H9 (cell line): ENCODE data around the gene NECAB3. TPM values are rescaled to one million over a fixed set of nuclear protein-coding genes. Genes with fewer than 3 reads are reported as not detected.
A peak's percentile ranks its signal among the peaks of the same experiment; 100 is the strongest.

Experiments
- DNase-seq: peaks from one replicate; pipeline ENCODE4 v3.0.0-alpha.2; 2017
- H2AFZ ChIP-seq: one replicate; pipeline ENCODE4 v1.6.1; 2013; ENCODE audit warnings: mild to moderate bottlenecking, low read length, control low read depth, moderate library complexity
- H2AK5ac ChIP-seq: 2 replicates; pipeline ENCODE4 v1.6.1; 2013; ENCODE audit warnings: low read length, control low read depth, mixed read lengths; ENCODE audit not compliant: insufficient read length
- H2BK120ac ChIP-seq: one replicate; pipeline ENCODE4 v1.6.1; 2013; ENCODE audit warnings: low read depth, mild to moderate bottlenecking, low read length, control low read depth, inconsistent platforms; ENCODE audit not compliant: poor library complexity, severe bottlenecking
- H2BK12ac ChIP-seq: 2 replicates; pipeline ENCODE4 v1.6.1; 2013; ENCODE audit warnings: low read length, control low read depth, mixed read lengths, low read depth; ENCODE audit not compliant: insufficient read length
- H2BK15ac ChIP-seq: 2 replicates; pipeline ENCODE4 v1.6.1; 2013; ENCODE audit warnings: low read depth, low read length, control low read depth
- H2BK20ac ChIP-seq: one replicate; pipeline ENCODE4 v1.6.1; 2013; ENCODE audit warnings: low read depth, mild to moderate bottlenecking, low read length, control low read depth, inconsistent platforms; ENCODE audit not compliant: poor library complexity, severe bottlenecking
- H2BK5ac ChIP-seq: 2 replicates; pipeline ENCODE4 v1.6.1; 2013; ENCODE audit warnings: low read length, control low read depth, mixed read lengths; ENCODE audit not compliant: insufficient read length
- H3K14ac ChIP-seq: 2 replicates; pipeline ENCODE4 v1.6.1; 2013; ENCODE audit warnings: low read length, control low read depth; ENCODE audit not compliant: insufficient read depth
- H3K18ac ChIP-seq: 2 replicates; pipeline ENCODE4 v1.6.1; 2013; ENCODE audit warnings: low read depth, mild to moderate bottlenecking, mixed read lengths, low read length, control low read depth; ENCODE audit not compliant: insufficient read length
- H3K23ac ChIP-seq: 2 replicates; pipeline ENCODE4 v1.6.1; 2013; ENCODE audit warnings: low read length, control low read depth, mixed read lengths, low read depth; ENCODE audit not compliant: insufficient read length
- H3K23me2 ChIP-seq: 2 replicates; pipeline ENCODE4 v1.6.1; 2013; ENCODE audit warnings: low read depth, mild to moderate bottlenecking, mixed read lengths, low read length, control low read depth; ENCODE audit not compliant: insufficient read length, poor library complexity, severe bottlenecking
- H3K27ac ChIP-seq: 2 replicates; pipeline ENCODE4 v1.5.1; 2013; ENCODE audit warnings: low read length, control low read depth, mixed read lengths, low read depth; ENCODE audit not compliant: insufficient read length
- H3K27me3 ChIP-seq: 2 replicates; pipeline ENCODE4 v1.6.1; 2013; ENCODE audit warnings: low read length, control low read depth, inconsistent platforms; ENCODE audit not compliant: insufficient read depth
- H3K4ac ChIP-seq: 2 replicates; pipeline ENCODE4 v1.6.1; 2013; ENCODE audit warnings: low read depth, mild to moderate bottlenecking, control low read depth, inconsistent platforms, low read length, moderate library complexity
- H3K4me1 ChIP-seq: 2 replicates; pipeline ENCODE4 v1.6.1; 2013; ENCODE audit warnings: low read length, control low read depth, inconsistent platforms; ENCODE audit not compliant: insufficient read depth
- H3K4me2 ChIP-seq: 2 replicates; pipeline ENCODE4 v1.6.1; 2013; ENCODE audit warnings: low read length, control low read depth, mixed read lengths; ENCODE audit not compliant: insufficient read length, insufficient read depth
- H3K56ac ChIP-seq: 2 replicates; pipeline ENCODE4 v1.6.1; 2013; ENCODE audit warnings: low read depth, mild to moderate bottlenecking, mixed read lengths, low read length, control low read depth; ENCODE audit not compliant: insufficient read length
- H3K79me1 ChIP-seq: 2 replicates; pipeline ENCODE4 v1.6.1; 2013; ENCODE audit warnings: low read depth, mild to moderate bottlenecking, moderate library complexity, low read length, control low read depth, inconsistent platforms; ENCODE audit not compliant: insufficient read depth, poor library complexity, severe bottlenecking
- H3K79me2 ChIP-seq: 2 replicates; pipeline ENCODE4 v1.6.1; 2013; ENCODE audit warnings: low read length, control low read depth, inconsistent platforms; ENCODE audit not compliant: insufficient read depth
- H3K9ac ChIP-seq: 2 replicates; pipeline ENCODE4 v1.6.1; 2013; ENCODE audit warnings: low read length, control low read depth, mixed read lengths; ENCODE audit not compliant: insufficient read length; ENCODE audit errors: extremely low read depth
- H3K9me3 ChIP-seq: one replicate; pipeline ENCODE4 v1.6.1; 2013; ENCODE audit warnings: low read depth, low read length, inconsistent platforms; ENCODE audit not compliant: control insufficient read depth
- H3T11ph ChIP-seq: one replicate; pipeline ENCODE4 v1.6.1; 2013; ENCODE audit warnings: mild to moderate bottlenecking, low read length, control low read depth, inconsistent platforms
- H4K20me1 ChIP-seq: one replicate; pipeline ENCODE4 v1.6.1; 2013; ENCODE audit not compliant: control insufficient read depth, insufficient read length, insufficient read depth
- H4K5ac ChIP-seq: 2 replicates; pipeline ENCODE4 v1.6.1; 2013; ENCODE audit warnings: low read depth, mild to moderate bottlenecking, mixed read lengths, low read length, control low read depth; ENCODE audit not compliant: insufficient read length
- H4K8ac ChIP-seq: replicated peaks from 2 replicates; pipeline ENCODE4 v1.6.1; 2013; ENCODE audit warnings: low read length, control low read depth, mixed read lengths, low read depth; ENCODE audit not compliant: insufficient read length
- H4K91ac ChIP-seq: 2 replicates; pipeline ENCODE4 v1.6.1; 2013; ENCODE audit warnings: low read depth, mild to moderate bottlenecking, moderate library complexity, mixed read lengths, low read length, control low read depth; ENCODE audit not compliant: insufficient read length
- H3K27ac Mint-ChIP-seq, 3 experiments: 2 replicates in 2 of 3; 3 replicates in 1 of 3; pipeline ENCODE4 v1.8.0; 2020 to 2021; ENCODE audit warnings: mixed read lengths in 3 of 3, mild to moderate bottlenecking in 1 of 3, moderate library complexity in 1 of 3
- H3K27me3 Mint-ChIP-seq: 2 replicates; pipeline ENCODE4 v1.8.0; 2021; ENCODE audit warnings: low read depth, mild to moderate bottlenecking, moderate library complexity, mixed read lengths
- H3K36me3 Mint-ChIP-seq, 3 experiments: 2 replicates in 2 of 3; 3 replicates in 1 of 3; pipeline ENCODE4 v1.8.0; 2020 to 2021; ENCODE audit warnings: low read depth in 3 of 3, mixed read lengths in 3 of 3; ENCODE audit not compliant: insufficient read depth in 1 of 3
- H3K4me1 Mint-ChIP-seq, 2 experiments: 2 replicates each; pipeline ENCODE4 v1.8.0; 2020; ENCODE audit warnings: mixed read lengths in 2 of 2
- H3K4me3 Mint-ChIP-seq, 2 experiments: 2 replicates in 1 of 2; 3 replicates in 1 of 2; pipeline ENCODE4 v1.8.0; 2020 to 2021; ENCODE audit warnings: mild to moderate bottlenecking in 2 of 2, mixed read lengths in 2 of 2, moderate library complexity in 1 of 2
- H3K9me3 Mint-ChIP-seq, 2 experiments: 2 replicates in 1 of 2; 3 replicates in 1 of 2; pipeline ENCODE4 v1.8.0; 2020; ENCODE audit warnings: mild to moderate bottlenecking in 2 of 2, mixed read lengths in 2 of 2, moderate library complexity in 1 of 2
- WGBS: extraction: QIAGEN DNeasy Blood & Tissue Kit; methylation state at CpG from one replicate; pipeline ENCODE4 v1.1.7; 2013; ENCODE audit warnings: missing lambda C conversion rate, low lambda C conversion rate, mixed read lengths; ENCODE audit not compliant: insufficient read length; ENCODE audit errors: extremely low coverage; 5-methylcytosine and 5-hydroxymethylcytosine counted together
- total RNA-seq: library from RNA; stranded (reverse); gene quantifications from 2 replicates; pipeline ENCODE4 v1.2.1, GENCODE V29; 2021
- TF ChIP-seq, protein P1 (sequence below): fragments of 200-600 bp; sonication (generic); conservative IDR thresholded peaks from 3 replicates; pipeline ENCODE4 v1.8.0; 2021; ENCODE audit warnings: antibody characterized with exemption, mild to moderate bottlenecking

The NECAB3 gene
- total RNA-seq, 1 experiment from 2014 or later, result 57.7 TPM

DNA sequence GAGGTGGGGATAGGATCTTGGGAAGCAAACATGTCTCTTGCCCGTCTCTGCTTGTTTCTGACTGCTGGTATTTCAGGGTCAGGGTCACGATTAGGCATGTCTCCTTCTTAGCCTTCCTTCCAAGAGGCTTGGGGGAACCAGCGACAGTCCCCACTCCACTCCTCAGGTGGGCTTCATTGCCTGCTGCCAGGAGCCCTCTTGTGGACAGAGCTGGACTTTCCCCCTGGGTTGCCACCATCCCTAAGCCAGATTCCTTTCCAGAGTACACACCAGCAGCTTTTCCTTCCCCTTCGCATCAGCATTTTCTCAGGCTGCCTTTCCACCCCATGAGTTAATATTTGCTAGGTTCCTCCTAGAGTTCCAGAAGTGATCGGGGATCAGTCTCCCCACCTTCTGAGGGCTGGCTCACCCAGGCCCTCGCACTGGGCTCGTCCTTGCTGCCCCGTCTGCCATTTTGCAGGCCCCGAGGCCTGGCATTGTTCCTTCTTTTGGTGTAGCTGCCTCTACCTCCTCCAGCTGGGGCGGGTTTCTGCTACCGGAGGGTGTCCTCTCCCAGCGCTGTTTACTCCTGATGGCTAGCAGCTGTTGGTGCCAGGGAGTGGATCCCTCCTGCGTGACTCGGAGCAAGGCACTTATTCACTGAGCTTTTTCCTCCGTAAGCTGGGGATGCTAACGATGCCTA is 20.9 kb downstream of the NECAB3 start:
- Histone ChIP-seq H2AK5ac (no peak overlapping the region), H3K9me3 (no peaks in the 10 kb centered on the region), H3K4me1 (no peaks in the 10 kb centered on the region), H2BK20ac (no peak overlapping the region), H3K14ac (no peak overlapping the region), H3K9ac (no peak overlapping the region), H2BK5ac (no peak overlapping the region), H3K23me2 (no peaks in the 10 kb centered on the region), H4K91ac (no peak overlapping the region), H3K18ac (no peak overlapping the region), H2BK15ac (no peak overlapping the region), H4K8ac (no peak overlapping the region), H3K4ac (no peak overlapping the region), H3K27me3 (no peaks in the 10 kb centered on the region), H4K5ac (no peak overlapping the region), H3K27ac (no peak overlapping the region), H2BK120ac (no peak overlapping the region), H3K79me1 (no peaks in the 10 kb centered on the region), H3K23ac (no peak overlapping the region), H2BK12ac (no peak overlapping the region), H4K20me1 (no peaks in the 10 kb centered on the region), H3K56ac (no peak overlapping the region), H2AFZ (no peak overlapping the region), H3T11ph (no peak overlapping the region), H3K4me2 (no peak overlapping the region), H3K79me2 (no peaks in the 10 kb centered on the region)
- no peak overlapping the region for H3K4me3 Mint-ChIP-seq
- peak overlapping the region in 2 of 3 experiments; percentile 81; a peak in 2 of 7 replicates for H3K27ac Mint-ChIP-seq
- H3K36me3 Mint-ChIP-seq, result peaks cover 0 to 23% (median 0%) of the 10 kb centered on the region in 3 experiments; a peak in 2 of 7 replicates
- WGBS, result no CpG with 5 or more reads among the region's 16 CpGs
- H3K27me3 Mint-ChIP-seq, result no peaks in the 10 kb centered on the region
- TF ChIP-seq, protein P1, sequence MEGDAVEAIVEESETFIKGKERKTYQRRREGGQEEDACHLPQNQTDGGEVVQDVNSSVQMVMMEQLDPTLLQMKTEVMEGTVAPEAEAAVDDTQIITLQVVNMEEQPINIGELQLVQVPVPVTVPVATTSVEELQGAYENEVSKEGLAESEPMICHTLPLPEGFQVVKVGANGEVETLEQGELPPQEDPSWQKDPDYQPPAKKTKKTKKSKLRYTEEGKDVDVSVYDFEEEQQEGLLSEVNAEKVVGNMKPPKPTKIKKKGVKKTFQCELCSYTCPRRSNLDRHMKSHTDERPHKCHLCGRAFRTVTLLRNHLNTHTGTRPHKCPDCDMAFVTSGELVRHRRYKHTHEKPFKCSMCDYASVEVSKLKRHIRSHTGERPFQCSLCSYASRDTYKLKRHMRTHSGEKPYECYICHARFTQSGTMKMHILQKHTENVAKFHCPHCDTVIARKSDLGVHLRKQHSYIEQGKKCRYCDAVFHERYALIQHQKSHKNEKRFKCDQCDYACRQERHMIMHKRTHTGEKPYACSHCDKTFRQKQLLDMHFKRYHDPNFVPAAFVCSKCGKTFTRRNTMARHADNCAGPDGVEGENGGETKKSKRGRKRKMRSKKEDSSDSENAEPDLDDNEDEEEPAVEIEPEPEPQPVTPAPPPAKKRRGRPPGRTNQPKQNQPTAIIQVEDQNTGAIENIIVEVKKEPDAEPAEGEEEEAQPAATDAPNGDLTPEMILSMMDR, result peak; percentile 97
- DNase-seq, result peak; percentile 85
- H3K9me3 Mint-ChIP-seq, result no peaks in the 10 kb centered on the region; a peak in 1 of 5 replicates
- H3K4me1 Mint-ChIP-seq, result peaks cover 28 to 30% of the 10 kb centered on the region in 2 experiments
